TTC549 (cell line): ENCODE results near the gene SERPINH1.

Source experiments
- FAIRE-seq: peaks from 2 replicates; lab custom pipeline; 2012; peaks lifted over from hg19 to GRCh38; lab: Jason Lieb, UNC

SERPINH1 gene

GRCh38 chr11:75532200-75533048 is 29.6 kb upstream of the SERPINH1 start:
- FAIRE-seq = peak; percentile 51

DNA sequence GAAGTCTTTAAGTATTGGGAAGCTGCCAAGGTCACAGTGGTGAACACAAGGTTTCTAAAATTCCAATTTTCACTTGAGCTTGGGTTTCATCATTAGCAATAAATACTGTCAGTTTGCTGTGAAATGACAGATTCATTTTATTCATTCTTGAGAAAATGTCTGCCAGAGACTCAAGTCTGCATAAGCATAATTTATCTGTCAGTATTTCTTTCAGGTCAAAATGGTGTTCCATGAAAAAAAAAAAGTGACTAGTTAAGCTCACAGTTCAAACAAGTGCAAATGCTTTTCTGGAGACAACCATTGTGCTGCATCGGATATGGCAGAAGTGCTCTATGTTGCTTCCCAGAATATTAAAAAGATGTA is 28.2 kb upstream of the SERPINH1 start:
- no peak for FAIRE-seq

DNA sequence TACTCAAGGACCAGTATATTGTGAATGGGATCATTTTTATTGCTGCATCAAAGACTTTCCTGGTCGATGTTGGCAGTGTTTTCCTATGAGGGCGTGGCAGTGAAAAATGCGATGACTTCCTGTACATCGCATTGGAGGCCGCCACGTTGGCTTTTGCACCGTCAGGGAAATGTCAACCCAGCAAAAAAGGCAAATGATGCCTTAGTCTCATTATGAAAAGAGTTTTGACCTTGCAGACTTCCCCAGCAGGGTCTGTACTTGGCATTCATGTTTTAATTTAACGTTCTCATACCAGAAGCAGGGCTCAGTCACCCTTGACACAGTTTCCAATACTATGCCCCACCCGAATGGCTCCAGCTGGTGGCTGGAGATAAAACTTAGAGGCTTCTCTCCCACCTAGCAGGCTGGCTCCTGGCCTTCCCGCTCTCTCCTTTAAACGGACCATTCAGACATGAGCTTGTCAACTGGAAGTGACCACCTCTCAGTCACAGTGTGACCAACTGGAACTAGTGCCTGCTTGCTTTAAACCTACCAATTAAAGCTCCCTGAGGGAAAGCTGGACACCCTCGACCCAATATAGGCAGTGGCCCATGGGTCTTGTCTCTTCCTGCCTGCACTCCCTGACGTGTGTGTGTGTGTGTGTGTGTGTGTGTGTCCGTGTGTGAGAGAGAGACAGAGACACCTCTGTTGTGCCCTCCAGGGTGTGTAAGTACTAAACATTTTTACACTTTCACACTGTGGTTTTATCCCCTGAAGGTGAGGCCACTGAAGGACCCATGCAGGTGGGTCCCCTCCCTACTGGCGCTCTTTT is 27.6 kb upstream of the SERPINH1 start:
- no peak for FAIRE-seq

- FAIRE-seq = no peak
Observed at GRCh38 chr11:75535071-75535470, 27.0 kb upstream of the SERPINH1 start.

DNA sequence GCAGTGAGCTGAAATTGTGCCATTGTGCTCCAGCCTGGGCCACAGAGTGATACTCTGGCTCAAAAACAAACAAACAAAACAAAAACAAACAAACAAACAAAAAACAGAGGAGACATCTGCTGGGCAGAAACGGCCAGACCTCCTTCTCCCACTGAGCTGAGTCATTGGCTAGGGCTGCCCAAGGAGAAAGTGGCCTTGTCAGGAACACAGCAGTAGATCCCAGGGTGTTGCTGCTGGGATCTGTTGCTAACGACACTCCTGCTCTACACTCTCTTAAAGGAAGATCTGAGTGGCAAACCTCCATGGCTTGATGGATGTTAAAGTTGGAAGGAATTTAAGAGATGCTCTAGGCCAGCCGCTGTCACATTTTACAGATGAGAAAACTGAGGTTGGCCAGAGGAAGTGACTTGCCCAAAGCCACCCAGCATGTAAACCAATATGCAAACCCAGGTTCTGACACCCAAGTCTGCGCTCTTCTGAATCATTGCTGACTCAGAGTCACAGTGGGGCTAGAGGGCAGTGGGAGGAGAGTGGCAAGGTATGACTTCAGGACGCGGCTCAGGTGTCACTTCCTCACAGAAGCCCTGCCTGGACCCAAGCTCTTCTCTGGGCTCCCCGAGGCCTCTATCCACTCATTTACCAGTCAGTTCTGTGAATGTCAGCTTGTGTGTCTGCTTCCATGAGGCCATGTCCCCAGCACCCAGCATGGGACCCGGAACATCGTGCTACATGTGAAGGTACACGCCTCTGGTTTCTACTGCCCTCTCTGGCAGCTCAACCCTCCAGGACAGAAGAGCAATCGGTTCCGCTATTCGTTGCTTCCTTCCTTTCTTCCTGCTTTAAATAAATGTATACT is 25.0 kb upstream of the SERPINH1 start:
- no peak for FAIRE-seq

DNA sequence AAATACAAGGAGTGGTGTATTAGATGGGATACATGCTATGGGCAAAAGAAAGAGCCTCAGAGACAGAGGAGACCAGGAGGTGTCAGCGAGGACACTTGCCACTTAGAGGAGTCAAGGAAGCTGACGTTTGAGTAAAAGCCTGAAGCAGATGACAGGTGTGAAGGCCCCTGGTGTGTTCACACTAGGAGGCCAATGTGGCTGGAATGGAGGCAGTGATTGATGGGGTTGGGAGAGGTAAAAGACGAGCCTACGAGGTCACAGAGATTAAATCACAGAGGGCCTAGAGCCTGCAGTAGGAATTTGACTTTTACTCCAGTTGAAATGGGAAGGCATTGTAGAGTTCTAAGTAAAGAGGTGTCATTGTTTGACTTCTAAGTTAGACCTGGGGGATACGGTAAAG is 24.3 kb upstream of the SERPINH1 start:
- FAIRE-seq = no peak

DNA sequence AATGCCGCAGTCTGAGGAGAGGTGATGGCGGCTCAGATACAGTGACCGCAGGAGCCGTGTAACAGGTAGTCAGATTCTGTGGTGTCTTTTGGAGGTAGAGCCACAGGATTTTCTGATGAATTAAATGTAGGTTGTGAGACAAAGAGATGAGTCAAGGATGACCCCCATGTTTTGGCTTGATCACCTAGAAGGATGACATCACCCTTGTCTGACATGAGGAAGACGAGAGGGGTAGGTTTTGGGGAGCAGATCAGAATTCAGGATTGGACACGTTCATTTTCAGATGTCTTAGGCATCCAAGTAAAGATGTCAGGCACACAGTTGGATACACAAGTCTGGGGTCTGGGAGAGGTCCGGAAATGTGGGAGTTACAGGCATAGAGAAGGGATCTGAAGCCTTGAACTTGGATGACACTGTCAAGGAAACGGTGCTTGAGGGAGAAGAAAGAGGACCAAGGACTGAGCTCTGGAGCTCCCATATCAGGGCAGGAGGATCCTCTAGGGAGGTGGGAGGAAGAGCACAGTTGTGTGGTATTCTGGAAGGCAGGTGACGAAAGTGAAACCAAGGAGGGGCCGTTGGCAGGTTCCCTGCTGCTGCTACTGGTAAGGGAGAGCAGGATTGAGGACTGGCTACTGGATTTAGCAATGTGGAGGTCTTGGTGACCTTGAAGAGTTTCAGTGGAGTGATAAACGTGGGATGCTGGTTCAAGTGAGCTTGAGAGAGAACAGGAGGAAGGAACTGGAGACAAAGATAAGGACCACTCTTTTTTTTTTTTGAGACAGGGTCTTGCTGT is 23.7 kb upstream of the SERPINH1 start:
- FAIRE-seq = no peak

GRCh38 chr11:75539459-75540334 is 22.4 kb upstream of the SERPINH1 start:
- no peak for FAIRE-seq

GRCh38 chr11:75541193-75542087 is 20.6 kb upstream of the SERPINH1 start:
- FAIRE-seq = no peak

DNA sequence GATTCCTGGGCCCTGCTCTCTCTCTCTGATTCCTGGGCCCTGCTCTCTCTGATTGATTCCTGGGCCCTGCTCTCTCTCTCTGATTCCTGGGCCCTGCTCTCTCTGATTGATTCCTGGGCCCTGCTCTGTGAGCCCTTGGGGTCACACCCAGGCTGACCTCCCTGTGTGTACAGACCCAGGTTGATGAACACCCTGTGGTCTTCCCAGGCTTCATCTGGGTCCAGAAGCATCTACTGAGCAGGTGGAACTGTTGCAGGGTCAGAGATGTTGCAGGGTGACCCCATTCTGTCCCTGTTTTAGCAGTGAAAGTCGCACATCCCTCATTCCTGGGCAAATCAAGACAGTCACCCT is 20.0 kb upstream of the SERPINH1 start:
- no peak for FAIRE-seq

GRCh38 chr11:75543806-75544205 is 18.2 kb upstream of the SERPINH1 start:
- no peak for FAIRE-seq

- FAIRE-seq = no peak
Observed at GRCh38 chr11:75547177-75547576, 14.9 kb upstream of the SERPINH1 start.

DNA sequence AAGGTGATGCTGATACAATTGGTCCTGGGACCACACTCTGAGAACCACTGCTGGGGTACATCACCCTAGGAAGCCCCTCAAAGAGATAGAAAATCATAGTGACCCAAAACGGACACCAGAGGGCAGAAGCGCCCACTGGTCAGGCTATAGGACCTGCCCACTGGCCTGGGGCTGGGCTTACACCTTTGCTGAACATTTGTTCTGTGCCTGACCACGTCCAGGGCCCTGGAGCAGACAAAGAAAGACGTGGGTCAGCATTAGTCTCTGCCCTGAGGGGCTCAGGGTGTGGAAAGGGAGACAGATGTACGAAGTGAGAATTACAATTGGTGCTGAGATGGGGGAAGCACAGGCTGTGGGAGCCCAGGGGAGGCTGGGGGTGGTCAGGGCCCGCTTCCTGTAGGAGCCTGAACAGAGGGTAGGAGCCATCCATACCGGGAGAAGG is 14.4 kb upstream of the SERPINH1 start:
- FAIRE-seq = no peak

- FAIRE-seq = no peak
Observed at GRCh38 chr11:75548595-75549272, 13.3 kb upstream of the SERPINH1 start.

DNA sequence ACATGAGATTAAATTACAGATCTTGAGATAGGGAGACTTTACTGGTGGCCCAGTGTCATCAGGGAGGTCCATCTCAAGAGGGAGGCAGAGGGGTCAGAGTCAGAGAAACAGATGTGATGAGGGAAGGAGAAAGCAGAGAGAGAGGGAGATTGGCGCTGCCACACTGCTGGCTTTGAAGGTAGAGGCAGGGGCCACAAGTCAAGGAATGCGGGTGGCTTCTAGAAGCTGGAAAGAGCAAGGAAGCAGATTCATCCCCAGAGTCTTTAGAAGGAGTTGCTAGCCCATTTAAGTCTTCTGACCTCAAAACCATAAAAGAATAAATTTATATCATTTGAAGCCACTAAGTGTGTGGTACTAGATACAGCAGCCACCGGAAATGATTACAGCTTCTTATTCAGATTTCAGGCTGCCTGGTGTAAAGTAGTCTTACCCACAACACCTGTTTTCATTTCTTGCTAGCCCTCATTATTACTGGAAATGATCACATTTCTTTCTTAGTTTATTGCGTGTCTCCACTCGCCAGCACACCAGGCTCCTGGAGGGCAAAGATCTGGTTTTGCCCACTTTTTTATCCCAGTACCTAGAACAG is 12.6 kb upstream of the SERPINH1 start:
- FAIRE-seq = no peak

DNA sequence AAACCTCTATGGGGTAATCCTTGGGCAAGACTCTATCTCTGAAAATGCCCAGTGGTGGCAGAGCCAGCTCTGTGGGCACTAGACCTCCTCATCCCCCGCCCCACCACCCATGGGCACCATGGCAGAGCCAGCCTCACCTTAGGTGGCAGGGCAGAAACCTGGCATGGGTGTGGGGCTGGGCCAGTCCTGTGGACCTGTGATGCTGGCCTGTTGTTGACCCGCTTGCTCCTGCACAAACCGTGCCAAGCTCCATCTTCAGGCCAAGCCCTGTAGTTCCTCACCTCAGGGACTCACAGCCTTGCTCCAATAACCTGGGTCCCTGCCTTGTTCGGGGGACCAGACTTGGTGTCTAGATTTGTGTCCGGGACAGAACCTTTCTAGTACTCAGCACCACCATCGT is 8.9 kb upstream of the SERPINH1 start:
- no peak for FAIRE-seq

GRCh38 chr11:75553889-75554257 is 8.2 kb upstream of the SERPINH1 start:
- FAIRE-seq = no peak

DNA sequence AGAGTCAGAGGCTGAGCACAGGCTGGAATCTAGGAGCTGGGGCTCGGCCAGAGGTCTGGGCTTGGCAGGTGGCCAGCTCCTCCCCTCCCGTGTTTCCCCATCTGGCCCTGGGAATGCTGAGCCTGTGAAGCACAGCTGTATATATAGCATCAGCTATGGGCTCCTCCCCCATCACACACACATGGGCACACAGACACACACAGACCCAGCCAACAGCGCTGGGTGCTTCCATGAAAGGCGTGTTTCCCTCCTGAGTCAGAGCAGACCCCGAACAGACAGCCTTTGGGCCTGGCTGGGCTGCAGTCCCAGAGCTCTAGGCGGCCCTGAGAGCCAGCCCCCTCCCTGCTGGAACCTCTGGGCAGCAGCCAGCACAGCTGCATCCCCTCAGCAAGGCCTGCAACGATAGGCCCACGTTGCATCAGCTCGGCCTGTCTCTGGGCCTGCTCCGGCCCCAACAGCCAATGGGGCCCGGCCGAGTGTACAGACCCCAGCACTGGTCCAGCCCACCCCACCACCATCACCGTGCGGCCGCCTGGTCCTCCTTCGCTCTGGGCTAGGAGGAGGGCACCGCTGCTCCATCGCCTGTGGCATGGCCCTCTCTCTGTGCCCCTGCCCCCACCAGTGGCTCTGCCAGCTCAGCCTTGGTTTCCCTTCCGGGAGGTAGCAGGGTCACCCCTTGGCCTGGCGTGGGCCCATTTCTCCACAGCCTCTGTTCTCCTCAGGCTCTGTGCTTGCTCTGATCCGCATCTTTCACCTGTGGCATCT is 7.6 kb upstream of the SERPINH1 start:
- peak; percentile 81 for FAIRE-seq
